MCF 10A (cell line): ENCODE results near the gene ZFHX3. TPM values are rescaled to one million over a fixed set of nuclear protein-coding genes. Genes with fewer than 3 reads are reported as not detected.

Source experiments
- BruUV-seq: library from RNA; stranded (reverse); fragments of 400-500 nt; replicated peaks from 2 replicates; lab custom pipeline; 2021; lab: Mats Ljungman, UMichigan
- CTCF ChIA-PET: fragments of 300-600 bp; sonication (Branson Sonifier 250); formaldehyde crosslinking; extraction: SDS; loops from one replicate; lab custom pipeline; 2021; ENCODE audit warnings: antibody characterized with exemption, inconsistent platforms; lab: Yijun Ruan, JAX
- POLR2A ChIA-PET: fragments of 300-600, 350-650 bp; sonication (Branson Sonifier 250); formaldehyde crosslinking; extraction: SDS; loops from one replicate; lab custom pipeline; 2020; ENCODE audit warnings: antibody characterized with exemption, inconsistent platforms; lab: Yijun Ruan, JAX
- DNase-seq: peaks from one replicate; pipeline ENCODE4 v3.0.0-alpha.2; 2018; ENCODE audit not compliant: unreplicated experiment
- H3K27ac Mint-ChIP-seq: one replicate; pipeline ENCODE4 v1.8.0; 2022; ENCODE audit warnings: mild to moderate bottlenecking, low read depth, mixed read lengths; ENCODE audit not compliant: unreplicated experiment
- H3K27me3 Mint-ChIP-seq: one replicate; pipeline ENCODE4 v1.8.0; 2022; ENCODE audit warnings: mixed read lengths; ENCODE audit not compliant: insufficient read depth, unreplicated experiment
- H3K36me3 Mint-ChIP-seq: one replicate; pipeline ENCODE4 v1.8.0; 2022; ENCODE audit warnings: mild to moderate bottlenecking, moderate library complexity, mixed read lengths; ENCODE audit not compliant: insufficient read depth, unreplicated experiment
- H3K4me1 Mint-ChIP-seq: one replicate; pipeline ENCODE4 v1.8.0; 2022; ENCODE audit warnings: mixed read lengths; ENCODE audit not compliant: insufficient read depth, unreplicated experiment
- H3K4me3 Mint-ChIP-seq: one replicate; pipeline ENCODE4 v1.8.0; 2022; ENCODE audit warnings: mild to moderate bottlenecking, moderate library complexity, mixed read lengths; ENCODE audit not compliant: unreplicated experiment
- H3K9me3 Mint-ChIP-seq: one replicate; pipeline ENCODE4 v1.8.0; 2022; ENCODE audit warnings: mixed read lengths; ENCODE audit not compliant: unreplicated experiment
- CTCF ChIP-seq: fragments of 200-600 bp; IDR thresholded peaks from one replicate; pipeline ENCODE4 v1.8.0; 2022; ENCODE audit warnings: antibody characterized with exemption, mild to moderate bottlenecking; ENCODE audit not compliant: unreplicated experiment
- intact Hi-C: fragments of 100-400 bp; cut with micrococcal nuclease; formaldehyde crosslinking; loops from 2 replicates; pipeline ENCODE4 v1.14.1; 2022
- total RNA-seq: library from RNA; stranded (reverse); gene quantifications from 2 replicates; pipeline ENCODE4 v1.2.3, GENCODE V29; 2022

The ZFHX3 gene
- total RNA-seq, 1 experiment from 2014 or later = 27.4 TPM

GRCh38 chr16:72927199-72928089 lies 120.5 kb downstream of the ZFHX3 start:
- no TSS peak for BruUV-seq
- Mint-ChIP-seq H3K27me3 (no peaks in the 10 kb centered on the region), H3K27ac (no peak overlapping the region), H3K9me3 (no peaks in the 10 kb centered on the region), H3K36me3 (peaks cover 19% of the 10 kb centered on the region), H3K4me1 (peaks cover 9% of the 10 kb centered on the region), H3K4me3 (no peak overlapping the region)
- no peak for TF ChIP-seq CTCF
- intact Hi-C loops = loop anchor here (2.0 kb wide), 1 partner anchor 119 kb away; no protein-coding TSS in a partner anchor
- ChIA-PET CTCF (no interaction called here), POLR2A (no interaction called here)
- peak; percentile 94 for DNase-seq

- Mint-ChIP-seq H3K4me3 (no peak overlapping the region), H3K27me3 (no peaks in the 10 kb centered on the region), H3K4me1 (peaks cover 9% of the 10 kb centered on the region), H3K27ac (no peak overlapping the region), H3K9me3 (no peaks in the 10 kb centered on the region), H3K36me3 (peaks cover 9% of the 10 kb centered on the region)
- ChIA-PET CTCF (interaction anchor here (0.6 to 1.4 kb wide), 2 partner anchors 13 to 130 kb away, joined by 3 to 4 read pairs; no protein-coding TSS in a partner anchor), POLR2A (no interaction called here)
- no TSS peak for BruUV-seq
- intact Hi-C loops = loop anchor here (2.0 kb wide), 1 partner anchor 120 kb away; no protein-coding TSS in a partner anchor
- no peak for TF ChIP-seq CTCF
- no peak for DNase-seq
These were observed 121.5 kb downstream of the ZFHX3 start for GRCh38 chr16:72926177-72927070.

- no TSS peak for BruUV-seq
- DNase-seq = no peak
- Mint-ChIP-seq H3K9me3 (no peaks in the 10 kb centered on the region), H3K27ac (no peak overlapping the region), H3K4me1 (peaks cover 9% of the 10 kb centered on the region), H3K4me3 (no peak overlapping the region), H3K36me3 (peaks cover 6% of the 10 kb centered on the region), H3K27me3 (no peaks in the 10 kb centered on the region)
- no peak for TF ChIP-seq CTCF
- intact Hi-C loops = no loop called here
- POLR2A ChIA-PET = no interaction called here
- CTCF ChIA-PET = interaction anchor here (0.5 to 1.4 kb wide), 2 partner anchors 14 to 798 kb away, joined by 3 read pairs; no protein-coding TSS in a partner anchor
These were observed 122.3 kb downstream of the ZFHX3 start for GRCh38 chr16:72925631-72925979.
